ENCODE measurements around the gene HOXA10.

HOXA10 gene

GRCh38 chr7:27212497-27213432 is 38.6 kb upstream of the HOXA10 start:
- Histone ChIP-seq H3K9me3 (ENCODE audit: control insufficient read depth, low read length) (no peaks in the 10 kb centered on the region), H3K27me3 (ENCODE audit: control insufficient read depth, insufficient read depth, low read length) (peaks cover 32% of the 10 kb centered on the region), H3K4me1 (no peaks in the 10 kb centered on the region), H3K79me2 (no peaks in the 10 kb centered on the region), H3K4me2 (ENCODE audit: low read length) (no peak overlapping the region), H3K36me3 (ENCODE audit: control insufficient read depth, insufficient read depth, low read length) (no peaks in the 10 kb centered on the region), H3K9ac (no peak overlapping the region), H2AFZ (peak overlapping the region; percentile 21), H3K27ac (no peak overlapping the region), H3K4me3 (ENCODE audit: low read depth, low read length) (no peak overlapping the region)
- TF ChIP-seq CTCF (IDR thresholded peaks at IDR 0.05) = no peak

- Histone ChIP-seq H3K79me2 (no peaks in the 10 kb centered on the region), H3K4me2 (ENCODE audit: low read length) (no peak overlapping the region), H3K27ac (no peak overlapping the region), H3K4me3 (ENCODE audit: low read depth, low read length) (no peak overlapping the region), H3K4me1 (no peaks in the 10 kb centered on the region), H3K9ac (no peak overlapping the region), H3K27me3 (ENCODE audit: control insufficient read depth, insufficient read depth, low read length) (peaks cover 32% of the 10 kb centered on the region), H3K36me3 (ENCODE audit: control insufficient read depth, insufficient read depth, low read length) (no peaks in the 10 kb centered on the region), H2AFZ (no peak overlapping the region), H3K9me3 (ENCODE audit: control insufficient read depth, low read length) (no peaks in the 10 kb centered on the region)
- TF ChIP-seq CTCF (IDR thresholded peaks at IDR 0.05) = no peak
These were observed 37.7 kb upstream of the HOXA10 start for GRCh38 chr7:27211764-27212204.

GRCh38 chr7:27211084-27211446 is 36.9 kb upstream of the HOXA10 start:
- Histone ChIP-seq H3K27ac (no peak overlapping the region), H2AFZ (no peak overlapping the region), H3K4me1 (no peaks in the 10 kb centered on the region), H3K4me2 (ENCODE audit: low read length) (no peak overlapping the region), H3K9ac (no peak overlapping the region), H3K36me3 (ENCODE audit: control insufficient read depth, insufficient read depth, low read length) (no peaks in the 10 kb centered on the region), H3K4me3 (ENCODE audit: low read depth, low read length) (no peak overlapping the region), H3K27me3 (ENCODE audit: control insufficient read depth, insufficient read depth, low read length) (peaks cover 36% of the 10 kb centered on the region), H3K79me2 (no peaks in the 10 kb centered on the region), H3K9me3 (ENCODE audit: control insufficient read depth, low read length) (no peaks in the 10 kb centered on the region)
- TF ChIP-seq CTCF (IDR thresholded peaks at IDR 0.05) = no peak

GRCh38 chr7:27210441-27211083 is 36.4 kb upstream of the HOXA10 start:
- Histone ChIP-seq H3K4me3 (ENCODE audit: low read depth, low read length) (no peak overlapping the region), H3K27ac (no peak overlapping the region)

More at GRCh38 chr7:27210441-27211083, 36.4 kb upstream of the HOXA10 start:
- Histone ChIP-seq H3K9ac (no peak overlapping the region), H3K79me2 (no peaks in the 10 kb centered on the region), H3K4me1 (no peaks in the 10 kb centered on the region), H2AFZ (peak overlapping the region; percentile 64), H3K4me2 (ENCODE audit: low read length) (no peak overlapping the region), H3K9me3 (ENCODE audit: control insufficient read depth, low read length) (no peaks in the 10 kb centered on the region), H3K36me3 (ENCODE audit: control insufficient read depth, insufficient read depth, low read length) (no peaks in the 10 kb centered on the region), H3K27me3 (ENCODE audit: control insufficient read depth, insufficient read depth, low read length) (peaks cover 41% of the 10 kb centered on the region)
- peak; percentile 62 for TF ChIP-seq CTCF (IDR thresholded peaks at IDR 0.05)

All from parathyroid adenoma (tissue), 2 donors.